ENCODE results near the gene ADA. TPM values are rescaled to one million over a fixed set of nuclear protein-coding genes. Genes with fewer than 3 reads are reported as not detected.

The ADA gene
- total RNA-seq, 1 donor from 2014 or later = 67.5 TPM

DNA sequence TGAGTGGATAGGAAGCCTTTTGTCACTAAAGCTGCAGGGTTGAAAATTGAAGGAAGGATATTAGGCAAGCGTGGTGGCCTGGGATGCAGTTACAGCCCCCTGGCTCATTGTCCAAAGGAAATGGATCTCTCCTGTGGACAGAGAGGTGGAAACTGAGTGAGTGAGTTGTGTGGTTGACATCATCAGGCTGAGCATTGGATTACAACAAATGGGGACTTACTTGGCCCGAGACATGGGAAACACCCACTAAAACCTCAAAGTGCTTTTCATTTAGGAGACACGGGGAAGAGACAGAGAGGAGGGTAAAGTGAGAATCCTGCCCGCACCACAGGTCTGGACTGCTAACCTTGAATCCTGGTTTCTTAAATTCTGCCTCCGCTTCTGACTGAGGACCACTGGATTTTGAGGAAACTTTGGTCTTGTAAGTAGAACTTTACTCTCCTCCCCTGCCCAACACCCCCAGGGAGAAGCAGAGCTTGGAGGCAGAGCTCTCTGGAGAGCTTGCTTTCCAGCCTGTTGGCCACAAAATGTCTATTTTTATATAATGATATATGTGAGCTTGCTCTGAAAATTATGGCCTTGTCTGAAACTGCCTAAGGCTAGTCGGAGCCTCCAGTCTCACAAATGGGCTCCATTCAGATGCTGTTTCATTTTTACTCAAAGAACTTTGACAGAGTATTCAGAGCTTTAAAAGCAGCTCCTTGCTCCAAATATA, 69.0 kb downstream of the ADA start, which contains the start of gene PKIG:
Gene PKIG, plus strand, starts transcription at position 269 of the 715 bp plus-strand sequence. CDS start 31,978 bp downstream, outside the sequence.
- Histone ChIP-seq H3K9ac (ENCODE audit: low read length) (peak within 1 kb of the TSS; percentile 69), H3K4me1 (ENCODE audit: insufficient read depth, low read length) (peaks cover 24% of the 10 kb centered on the region), H4K20me1 (ENCODE audit: insufficient read depth, low read length) (no peaks in the 10 kb centered on the region), H3K4me2 (ENCODE audit: low read length) (peak within 1 kb of the TSS; percentile 78), H2AFZ (ENCODE audit: low read depth, low read length) (peak within 1 kb of the TSS; percentile 55), H3K36me3 (ENCODE audit: insufficient read depth, low read length) (no peaks in the 10 kb centered on the region), H3K27ac (ENCODE audit: low read depth, low read length) (peak within 1 kb of the TSS; percentile 56), H3K4me3 (ENCODE audit: insufficient read depth, low read depth, low read length) (peak within 1 kb of the TSS; percentile 38), H3K27me3 (ENCODE audit: insufficient read depth, low read length) (no peaks in the 10 kb centered on the region), H3K79me2 (ENCODE audit: insufficient read depth, low read length) (peaks cover 5% of the 10 kb centered on the region), H3K9me3 (ENCODE audit: insufficient read depth, low read depth, low read length) (peaks cover 2% of the 10 kb centered on the region)
- TF ChIP-seq CTCF (IDR thresholded peaks at IDR 0.05; ENCODE audit: insufficient read depth, low read depth, low read length) (no peak), EZH2 (IDR thresholded peaks at IDR 0.05; ENCODE audit: insufficient read depth, low read length) (no peak)
- Mint-ChIP-seq H3K27me3 (ENCODE audit: low read depth, unreplicated experiment) (no peaks in the 10 kb centered on the region), H3K36me3 (ENCODE audit: low read depth, unreplicated experiment) (peaks cover 8% of the 10 kb centered on the region), H3K9me3 (ENCODE audit: unreplicated experiment) (peaks cover 5% of the 10 kb centered on the region), H3K27ac (ENCODE audit: unreplicated experiment) (peak within 1 kb of the TSS; percentile 84), H3K4me1 (ENCODE audit: low read depth, unreplicated experiment) (peaks cover 21% of the 10 kb centered on the region), H3K4me3 (ENCODE audit: unreplicated experiment) (peak within 1 kb of the TSS; percentile 63)
- DNase-seq (ENCODE audit: low read depth) (peak; percentile 88), FAIRE-seq (no peak)

- Mint-ChIP-seq H3K9me3 (ENCODE audit: unreplicated experiment) (peaks cover 7% of the 10 kb centered on the region), H3K27ac (ENCODE audit: unreplicated experiment) (peak overlapping the region; percentile 84), H3K4me1 (ENCODE audit: low read depth, unreplicated experiment) (peaks cover 21% of the 10 kb centered on the region), H3K36me3 (ENCODE audit: low read depth, unreplicated experiment) (peaks cover 8% of the 10 kb centered on the region), H3K4me3 (ENCODE audit: unreplicated experiment) (no peak overlapping the region), H3K27me3 (ENCODE audit: low read depth, unreplicated experiment) (no peaks in the 10 kb centered on the region)
- no peak overlapping the region for H3K9ac ChIP-seq (ENCODE audit: low read length)
- DNase-seq (ENCODE audit: low read depth) (no peak), FAIRE-seq (no peak)
- H3K36me3 ChIP-seq (ENCODE audit: insufficient read depth, low read length) = no peaks in the 10 kb centered on the region
- H3K4me3 ChIP-seq (ENCODE audit: insufficient read depth, low read depth, low read length) = no peak overlapping the region
- no peak overlapping the region for H2AFZ ChIP-seq (ENCODE audit: low read depth, low read length)
- TF ChIP-seq EZH2 (IDR thresholded peaks at IDR 0.05; ENCODE audit: insufficient read depth, low read length) (no peak), CTCF (IDR thresholded peaks at IDR 0.05; ENCODE audit: insufficient read depth, low read depth, low read length) (no peak)
- H3K79me2 ChIP-seq (ENCODE audit: insufficient read depth, low read length) = peaks cover 5% of the 10 kb centered on the region
- H3K27me3 ChIP-seq (ENCODE audit: insufficient read depth, low read length) = no peaks in the 10 kb centered on the region
- peaks cover 27% of the 10 kb centered on the region for H3K4me1 ChIP-seq (ENCODE audit: insufficient read depth, low read length)
- H3K4me2 ChIP-seq (ENCODE audit: low read length) = no peak overlapping the region
- H3K9me3 ChIP-seq (ENCODE audit: insufficient read depth, low read depth, low read length) = peaks cover 3% of the 10 kb centered on the region
- H3K27ac ChIP-seq (ENCODE audit: low read depth, low read length) = no peak overlapping the region
- no peaks in the 10 kb centered on the region for H4K20me1 ChIP-seq (ENCODE audit: insufficient read depth, low read length)
Observed at GRCh38 chr20:44581515-44581914, 70.0 kb downstream of the ADA start.
